Stimulated activated CD4-positive, alpha-beta T cell treated with anti-CD3 and anti-CD28 coated beads, Interleukin-2, amount 100 ng/mL, for 48 hours (primary cell): ENCODE results near the gene SELENOI.

ENCODE experiments used
- DNase-seq, 2 donors: peaks; one replicate each; pipeline ENCODE4 v3.0.0-alpha.2; 2020

Gene SELENOI

GRCh38 chr2:26412091-26412673, 66.2 kb downstream of the SELENOI start:
- no peak for DNase-seq

GRCh38 chr2:26414311-26414710, 68.4 kb downstream of the SELENOI start:
- DNase-seq = no peak

- DNase-seq = no peak
Observed at GRCh38 chr2:26421961-26422360, 76.0 kb downstream of the SELENOI start.

GRCh38 chr2:26422947-26423629, 77.1 kb downstream of the SELENOI start:
- DNase-seq = no peak

GRCh38 chr2:26423750-26424149, 77.8 kb downstream of the SELENOI start:
- DNase-seq = no peak

GRCh38 chr2:26424221-26424620, 78.3 kb downstream of the SELENOI start:
- DNase-seq = no peak

GRCh38 chr2:26428846-26429245, 82.9 kb downstream of the SELENOI start:
- no peak for DNase-seq

GRCh38 chr2:26429779-26430578, 84.0 kb downstream of the SELENOI start:
- DNase-seq = no peak

GRCh38 chr2:26430826-26431225, 84.9 kb downstream of the SELENOI start:
- DNase-seq = no peak

GRCh38 chr2:26432363-26432762, 86.4 kb downstream of the SELENOI start:
- no peak for DNase-seq

GRCh38 chr2:26432859-26433258, 86.9 kb downstream of the SELENOI start:
- no peak for DNase-seq

GRCh38 chr2:26435106-26435505, 89.2 kb downstream of the SELENOI start:
- DNase-seq = no peak

GRCh38 chr2:26438526-26438925, 92.6 kb downstream of the SELENOI start:
- no peak for DNase-seq

- DNase-seq = no peak
Observed at GRCh38 chr2:26438926-26439325, 93.0 kb downstream of the SELENOI start.

- DNase-seq = no peak
Observed at GRCh38 chr2:26442301-26442700, 96.4 kb downstream of the SELENOI start.

- DNase-seq = no peak
Observed at GRCh38 chr2:26442707-26443106, 96.8 kb downstream of the SELENOI start.

GRCh38 chr2:26444236-26444635, 98.3 kb downstream of the SELENOI start:
- DNase-seq = no peak
